ENCODE data around the gene UBL7. TPM values are rescaled to one million over a fixed set of nuclear protein-coding genes. Genes with fewer than 3 reads are reported as not detected.

The UBL7 gene
- total and polyA plus RNA-seq, 5 donors from 2014 or later, result 30.9 to 177 (median 143) TPM

DNA sequence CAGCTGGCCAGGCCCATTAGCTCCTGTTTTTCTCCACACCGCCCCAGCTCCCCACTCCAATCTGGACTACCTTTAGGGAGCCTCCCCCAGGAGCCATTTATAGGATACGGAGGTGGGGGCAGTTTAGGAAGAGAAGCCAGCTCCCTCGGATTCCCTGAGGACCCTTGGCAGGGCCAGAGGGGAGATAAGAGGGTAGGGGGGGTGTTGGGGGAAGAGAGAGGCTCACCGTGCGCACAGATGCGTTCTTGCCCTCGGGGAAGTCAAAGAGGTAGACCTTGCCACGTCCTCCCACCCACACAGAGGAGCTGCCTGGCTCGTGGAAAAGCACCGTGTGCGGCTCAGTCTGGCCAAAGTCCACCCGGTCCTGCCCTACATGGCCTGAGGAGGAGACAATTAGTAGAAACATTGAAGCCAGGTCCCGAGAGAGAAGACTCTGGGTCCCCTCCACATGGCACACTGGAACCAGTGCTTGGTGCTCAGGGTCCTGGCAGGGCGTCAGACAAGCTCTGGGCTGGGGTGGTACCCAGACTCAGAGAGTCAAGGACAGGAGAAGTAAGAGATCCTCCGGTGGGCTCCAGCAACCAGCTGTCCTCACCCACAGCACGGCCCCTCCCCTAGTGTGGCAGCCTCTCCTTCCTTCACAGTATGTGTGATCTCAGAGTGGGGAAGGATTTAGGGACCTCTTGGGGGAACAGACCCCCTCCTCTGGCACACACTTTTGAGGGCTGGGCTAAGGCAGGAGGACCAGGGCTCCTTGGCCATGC, 42.2 kb downstream of the UBL7 start:
- DNase-seq (no peak), ATAC-seq (ENCODE audit: low read depth in 2 of 2) (no peak)
- Histone ChIP-seq H3K4me1 (ENCODE audit: control insufficient read depth, insufficient read depth, low read length, poor library complexity, severe bottlenecking) (no peaks in the 10 kb centered on the region), H3K36me3 (ENCODE audit: control insufficient read depth, insufficient read depth, low read length) (no peaks in the 10 kb centered on the region), H3K9me3 (ENCODE audit: control insufficient read depth in 2 of 2, low read length in 2 of 2) (no peaks in the 10 kb centered on the region), H3K27ac (ENCODE audit: insufficient read depth, low read length, poor library complexity, severe bottlenecking) (no peak overlapping the region), H3K4me3 (ENCODE audit: low read depth, low read length) (no peak overlapping the region), H3K27me3 (ENCODE audit: control insufficient read depth, insufficient read depth, low read length) (no peaks in the 10 kb centered on the region)
- Mint-ChIP-seq H3K4me3 (no peak overlapping the region), H3K9me3 (no peaks in the 10 kb centered on the region), H3K4me1 (peaks cover 0 to 5% (median 2%) of the 10 kb centered on the region in 4 donors), H3K27me3 (no peaks in the 10 kb centered on the region), H3K36me3 (peaks cover 9% of the 10 kb centered on the region), H3K27ac (peak overlapping the region in 1 of 3 donors; percentile 9)

DNA sequence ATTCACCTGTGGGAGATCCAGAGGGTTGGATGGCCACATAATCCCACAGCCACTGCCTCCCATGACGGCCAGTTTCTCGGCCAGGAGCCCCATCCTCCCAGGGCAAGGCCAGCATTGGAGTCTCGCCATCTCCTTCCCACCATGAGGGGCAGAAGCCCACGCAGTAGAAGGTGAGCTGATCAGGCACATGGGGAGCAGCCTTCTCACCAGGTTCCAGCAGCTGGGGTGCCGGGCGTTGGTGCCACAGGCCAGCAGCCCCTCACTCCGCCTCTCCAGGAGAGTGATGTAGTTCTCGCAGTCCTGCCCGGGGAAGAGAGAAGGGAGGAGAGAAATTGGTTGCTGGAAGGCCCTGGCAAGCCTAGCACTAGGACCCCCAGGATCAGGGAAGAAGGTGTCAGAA, 43.3 kb downstream of the UBL7 start:
- Histone ChIP-seq H3K9me3 (ENCODE audit: control insufficient read depth in 2 of 2, low read length in 2 of 2) (no peaks in the 10 kb centered on the region), H3K27me3 (ENCODE audit: control insufficient read depth, insufficient read depth, low read length) (no peaks in the 10 kb centered on the region), H3K4me3 (ENCODE audit: low read depth, low read length) (no peak overlapping the region), H3K4me1 (ENCODE audit: control insufficient read depth, insufficient read depth, low read length, poor library complexity, severe bottlenecking) (no peaks in the 10 kb centered on the region), H3K27ac (ENCODE audit: insufficient read depth, low read length, poor library complexity, severe bottlenecking) (no peak overlapping the region), H3K36me3 (ENCODE audit: control insufficient read depth, insufficient read depth, low read length) (no peaks in the 10 kb centered on the region)
- Mint-ChIP-seq H3K9me3 (no peaks in the 10 kb centered on the region), H3K36me3 (peaks cover 12% of the 10 kb centered on the region), H3K27ac (no peak overlapping the region), H3K4me3 (no peak overlapping the region), H3K4me1 (peaks cover 0 to 10% (median 2%) of the 10 kb centered on the region in 4 donors), H3K27me3 (no peaks in the 10 kb centered on the region)
- DNase-seq (no peak), ATAC-seq (ENCODE audit: low read depth in 2 of 2) (no peak)

DNA sequence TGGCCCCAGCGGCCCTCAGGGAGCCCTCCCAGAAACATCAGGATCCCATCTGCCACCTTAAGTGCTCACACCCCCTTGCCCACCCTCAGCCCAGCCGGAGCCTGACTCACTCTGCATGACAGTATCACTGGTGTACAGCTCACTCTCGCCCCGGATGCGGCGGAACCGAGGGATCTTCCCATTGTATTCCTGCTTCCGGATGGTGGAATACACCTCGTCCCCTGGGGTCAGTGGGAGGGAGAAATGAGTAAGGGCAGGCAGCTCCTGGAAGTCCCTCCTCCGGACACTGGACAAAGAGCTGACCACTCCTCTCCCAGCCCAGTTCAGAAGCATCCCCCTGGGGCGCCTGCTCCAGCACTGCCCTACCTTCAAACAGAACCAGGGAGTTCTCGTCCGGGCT, 43.7 kb downstream of the UBL7 start:
- H3K9me3 Mint-ChIP-seq, result no peaks in the 10 kb centered on the region
- Histone ChIP-seq H3K9me3 (ENCODE audit: control insufficient read depth in 2 of 2, low read length in 2 of 2) (no peaks in the 10 kb centered on the region), H3K36me3 (ENCODE audit: control insufficient read depth, insufficient read depth, low read length) (no peaks in the 10 kb centered on the region), H3K4me3 (ENCODE audit: low read depth, low read length) (no peak overlapping the region), H3K4me1 (ENCODE audit: control insufficient read depth, insufficient read depth, low read length, poor library complexity, severe bottlenecking) (no peaks in the 10 kb centered on the region), H3K27me3 (ENCODE audit: control insufficient read depth, insufficient read depth, low read length) (no peaks in the 10 kb centered on the region), H3K27ac (ENCODE audit: insufficient read depth, low read length, poor library complexity, severe bottlenecking) (no peak overlapping the region)
- no peak overlapping the region for H3K27ac Mint-ChIP-seq
- ATAC-seq (ENCODE audit: low read depth in 2 of 2) (no peak), DNase-seq (no peak)
- H3K36me3 Mint-ChIP-seq, result peaks cover 12% of the 10 kb centered on the region
- no peaks in the 10 kb centered on the region for H3K27me3 Mint-ChIP-seq
- H3K4me3 Mint-ChIP-seq, result no peak overlapping the region
- peaks cover 0 to 10% (median 2%) of the 10 kb centered on the region in 4 donors for H3K4me1 Mint-ChIP-seq

DNA sequence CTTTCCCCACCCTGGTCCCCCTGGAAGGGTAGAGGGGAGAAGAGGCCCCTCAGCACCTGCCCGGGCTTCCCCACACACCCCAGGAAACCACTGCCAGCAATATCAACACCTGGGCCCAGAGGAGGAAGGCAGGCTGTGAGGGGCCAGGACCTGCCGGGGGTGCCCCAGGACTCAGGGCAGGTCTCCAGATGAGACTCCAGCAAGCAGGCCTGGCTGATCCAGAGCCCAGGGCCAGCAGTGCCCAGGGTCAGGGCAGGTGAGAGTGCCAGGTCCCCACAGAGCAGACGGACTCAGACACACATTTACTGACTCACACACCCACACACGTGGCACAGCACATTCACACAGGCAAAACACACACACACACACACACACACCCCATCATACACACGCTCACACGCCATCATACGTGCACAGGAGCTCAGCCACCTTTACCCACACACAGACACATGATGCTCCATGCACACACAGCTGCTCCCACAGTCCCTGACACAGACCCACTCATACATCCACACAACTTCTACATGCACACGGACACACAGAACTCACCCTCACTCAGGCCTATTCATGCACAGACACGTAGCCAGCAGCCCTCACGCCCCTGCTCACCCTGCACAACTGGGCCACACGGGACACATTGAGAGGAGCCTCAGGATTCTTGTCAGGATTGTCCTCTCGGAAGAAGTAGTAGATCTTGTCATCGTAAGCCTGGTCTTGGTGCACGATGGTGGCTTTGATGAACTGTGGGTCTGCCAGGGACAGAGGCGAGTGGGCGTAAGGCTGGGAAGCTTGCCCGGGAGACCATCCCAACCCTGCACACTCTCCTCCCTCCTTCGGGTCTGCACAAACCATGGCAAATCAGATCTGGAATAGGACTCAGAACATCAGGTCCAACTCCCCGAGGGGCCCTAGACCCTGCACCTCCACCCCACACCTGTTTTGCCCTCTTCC, 44.7 kb downstream of the UBL7 start:
- peaks cover 12% of the 10 kb centered on the region for H3K36me3 Mint-ChIP-seq
- peak overlapping the region in 1 of 3 donors; percentile 84 for H3K27ac Mint-ChIP-seq
- no peaks in the 10 kb centered on the region for H3K9me3 Mint-ChIP-seq
- H3K4me1 Mint-ChIP-seq, result peaks cover 0 to 10% (median 2%) of the 10 kb centered on the region in 4 donors
- ATAC-seq (ENCODE audit: low read depth in 2 of 2), result no peak
- no peaks in the 10 kb centered on the region for H3K27me3 Mint-ChIP-seq
- H3K9me3 ChIP-seq (ENCODE audit: control insufficient read depth in 2 of 2, low read length in 2 of 2), result no peaks in the 10 kb centered on the region
- DNase-seq, result no peak
- H3K4me1 ChIP-seq (ENCODE audit: control insufficient read depth, insufficient read depth, low read length, poor library complexity, severe bottlenecking), result no peaks in the 10 kb centered on the region
- no peak overlapping the region for H3K4me3 ChIP-seq (ENCODE audit: low read depth, low read length)
- no peak overlapping the region for H3K27ac ChIP-seq (ENCODE audit: insufficient read depth, low read length, poor library complexity, severe bottlenecking)
- H3K27me3 ChIP-seq (ENCODE audit: control insufficient read depth, insufficient read depth, low read length), result no peaks in the 10 kb centered on the region
- H3K36me3 ChIP-seq (ENCODE audit: control insufficient read depth, insufficient read depth, low read length), result no peaks in the 10 kb centered on the region
- no peak overlapping the region for H3K4me3 Mint-ChIP-seq

DNA sequence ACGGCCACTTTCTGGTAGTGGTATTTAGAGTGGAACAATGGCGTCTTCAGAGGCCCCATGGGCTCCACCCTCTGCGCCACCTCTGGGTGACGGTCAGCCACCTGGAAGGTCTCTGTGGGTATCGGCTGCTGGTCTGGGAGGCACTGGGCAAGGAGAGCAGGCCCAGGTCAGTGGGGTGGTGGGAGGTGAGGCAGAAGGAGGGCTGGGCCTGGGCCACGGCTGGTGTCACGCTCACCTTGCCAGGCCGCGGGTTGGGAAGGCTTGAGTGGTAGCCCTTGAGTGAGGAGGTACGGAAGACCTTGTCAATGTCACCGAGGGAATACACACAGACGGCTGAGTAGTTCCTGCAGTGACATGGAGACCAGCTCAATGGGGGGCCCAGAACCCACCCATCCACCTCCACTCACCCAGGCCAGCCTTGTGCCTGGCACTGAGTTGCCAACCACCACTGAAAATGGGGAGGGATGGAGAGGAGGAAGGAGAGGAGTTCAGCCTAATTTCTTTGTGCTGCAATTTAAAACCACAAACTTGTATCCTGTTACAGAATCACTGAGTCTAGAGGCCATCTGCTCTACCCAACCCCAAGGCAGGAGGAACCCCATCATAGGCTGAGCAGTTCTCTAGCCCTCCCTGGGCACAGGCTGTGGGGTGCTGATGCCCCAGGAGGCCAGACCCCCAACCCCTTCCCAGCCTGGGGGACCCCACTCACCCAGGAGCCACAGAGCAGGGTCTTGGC, 46.2 kb downstream of the UBL7 start:
- DNase-seq, result no peak
- no peak overlapping the region for H3K4me3 ChIP-seq (ENCODE audit: low read depth, low read length)
- Mint-ChIP-seq H3K27me3 (no peaks in the 10 kb centered on the region), H3K27ac (no peak overlapping the region), H3K36me3 (peaks cover 12% of the 10 kb centered on the region), H3K9me3 (no peaks in the 10 kb centered on the region), H3K4me1 (peaks cover 0 to 5% (median 1%) of the 10 kb centered on the region in 4 donors), H3K4me3 (no peak overlapping the region)
- H3K4me1 ChIP-seq (ENCODE audit: control insufficient read depth, insufficient read depth, low read length, poor library complexity, severe bottlenecking), result no peaks in the 10 kb centered on the region
- H3K36me3 ChIP-seq (ENCODE audit: control insufficient read depth, insufficient read depth, low read length), result no peaks in the 10 kb centered on the region
- no peak overlapping the region for H3K27ac ChIP-seq (ENCODE audit: insufficient read depth, low read length, poor library complexity, severe bottlenecking)
- no peak for ATAC-seq (ENCODE audit: low read depth in 2 of 2)
- H3K27me3 ChIP-seq (ENCODE audit: control insufficient read depth, insufficient read depth, low read length), result no peaks in the 10 kb centered on the region
- no peaks in the 10 kb centered on the region for H3K9me3 ChIP-seq (ENCODE audit: control insufficient read depth in 2 of 2, low read length in 2 of 2)

DNA sequence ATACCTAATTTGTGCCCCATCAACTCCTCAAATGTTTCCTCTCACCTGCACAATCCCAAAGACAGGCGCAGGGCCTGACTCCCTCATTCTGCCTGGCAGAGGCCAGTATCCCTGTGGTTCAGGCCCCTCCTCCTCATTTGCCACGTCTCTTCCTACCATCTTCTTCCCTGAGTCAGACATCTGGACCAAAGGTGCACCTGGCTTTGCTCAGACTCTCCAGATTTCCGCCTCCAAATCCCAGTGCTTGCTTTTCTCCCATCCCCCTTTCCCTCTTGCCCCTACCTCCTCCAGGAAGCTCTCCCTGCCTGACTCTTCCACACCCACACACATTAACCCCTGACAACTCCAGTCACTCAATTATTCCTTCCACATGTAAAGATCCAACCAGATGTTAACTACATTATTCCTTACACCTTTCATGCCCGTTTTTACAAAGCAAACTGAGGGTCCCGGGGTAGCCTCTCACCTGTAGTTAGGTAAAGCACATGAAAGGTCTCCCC, 46.8 kb downstream of the UBL7 start:
- Histone ChIP-seq H3K4me3 (ENCODE audit: low read depth, low read length) (no peak overlapping the region), H3K9me3 (ENCODE audit: control insufficient read depth in 2 of 2, low read length in 2 of 2) (no peaks in the 10 kb centered on the region), H3K27me3 (ENCODE audit: control insufficient read depth, insufficient read depth, low read length) (no peaks in the 10 kb centered on the region), H3K36me3 (ENCODE audit: control insufficient read depth, insufficient read depth, low read length) (no peaks in the 10 kb centered on the region), H3K27ac (ENCODE audit: insufficient read depth, low read length, poor library complexity, severe bottlenecking) (no peak overlapping the region), H3K4me1 (ENCODE audit: control insufficient read depth, insufficient read depth, low read length, poor library complexity, severe bottlenecking) (no peaks in the 10 kb centered on the region)
- H3K27me3 Mint-ChIP-seq, result no peaks in the 10 kb centered on the region
- peaks cover 0 to 5% (median 1%) of the 10 kb centered on the region in 4 donors for H3K4me1 Mint-ChIP-seq
- no peaks in the 10 kb centered on the region for H3K9me3 Mint-ChIP-seq
- ATAC-seq (ENCODE audit: low read depth in 2 of 2) (no peak), DNase-seq (no peak)
- H3K4me3 Mint-ChIP-seq, result no peak overlapping the region
- H3K27ac Mint-ChIP-seq, result no peak overlapping the region
- peaks cover 12% of the 10 kb centered on the region for H3K36me3 Mint-ChIP-seq

DNA sequence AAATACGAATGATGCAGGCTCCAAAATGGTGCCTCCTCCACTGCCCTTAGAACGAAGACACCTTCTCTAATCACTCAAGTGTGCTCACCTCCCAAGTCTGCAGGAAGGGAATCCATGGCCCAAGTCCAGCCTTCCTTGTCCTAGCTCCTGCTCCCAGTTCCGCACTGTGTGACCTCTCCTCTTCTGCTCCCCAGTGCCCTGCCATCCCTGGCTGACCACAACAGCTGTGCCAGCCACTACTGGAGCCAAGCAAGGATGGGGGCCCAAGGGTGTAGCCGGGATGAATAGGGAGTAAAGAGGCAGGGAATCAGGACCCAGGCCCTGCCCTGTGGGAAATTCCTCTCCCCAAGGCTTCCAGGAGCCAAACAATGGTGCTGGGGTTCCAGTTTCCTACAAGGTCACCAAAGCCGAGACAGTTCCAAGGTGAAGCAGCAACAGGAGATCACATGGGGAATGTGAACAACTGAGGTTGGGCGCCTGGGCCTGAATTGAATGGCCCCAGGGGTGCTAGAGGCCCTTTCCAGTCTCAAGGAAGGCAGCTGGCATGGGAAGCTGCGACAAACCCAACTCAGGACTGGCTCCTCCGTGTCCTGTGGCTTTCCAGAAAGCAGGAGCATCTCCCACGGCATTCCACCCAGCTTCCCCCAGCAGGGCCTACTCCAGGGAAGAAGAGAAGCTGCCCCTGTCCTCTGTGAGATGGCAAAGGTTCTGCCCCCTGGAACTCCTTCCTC, 47.4 kb downstream of the UBL7 start:
- no peaks in the 10 kb centered on the region for H3K36me3 ChIP-seq (ENCODE audit: control insufficient read depth, insufficient read depth, low read length)

More for the DNA sequence above, 47.4 kb downstream of the UBL7 start:
- Mint-ChIP-seq H3K4me1 (peaks cover 0 to 5% (median 1%) of the 10 kb centered on the region in 4 donors), H3K9me3 (no peaks in the 10 kb centered on the region), H3K36me3 (peaks cover 12% of the 10 kb centered on the region), H3K4me3 (no peak overlapping the region), H3K27ac (peak overlapping the region; percentile 6 to 60 (median 16)), H3K27me3 (no peaks in the 10 kb centered on the region)
- DNase-seq, result no peak
- Histone ChIP-seq H3K27ac (ENCODE audit: insufficient read depth, low read length, poor library complexity, severe bottlenecking) (no peak overlapping the region), H3K4me3 (ENCODE audit: low read depth, low read length) (no peak overlapping the region), H3K4me1 (ENCODE audit: control insufficient read depth, insufficient read depth, low read length, poor library complexity, severe bottlenecking) (no peaks in the 10 kb centered on the region), H3K9me3 (ENCODE audit: control insufficient read depth in 2 of 2, low read length in 2 of 2) (no peaks in the 10 kb centered on the region), H3K27me3 (ENCODE audit: control insufficient read depth, insufficient read depth, low read length) (no peaks in the 10 kb centered on the region)
- no peak for ATAC-seq (ENCODE audit: low read depth in 2 of 2)

Measured in CD4-positive, CD25-positive, alpha-beta regulatory T cell (primary cell).